Ramos (cell line): ENCODE data around the gene HAT1.

Source experiments
- in situ Hi-C: fragments of 300-500 bp; cut with MboI; formaldehyde crosslinking; loops from one replicate; pipeline ENCODE4 v1.14.3; 2022; ENCODE audit warnings: low sequenced_read_pairs; ENCODE audit not compliant: unreplicated experiment

HAT1 gene

GRCh38 chr2:171913517-171913916 lies 8.7 kb upstream of the HAT1 start:
- in situ Hi-C loops, result no loop called here

- in situ Hi-C loops, result no loop called here
Measured at GRCh38 chr2:171919453-171919852, 2.8 kb upstream of the HAT1 start.

DNA sequence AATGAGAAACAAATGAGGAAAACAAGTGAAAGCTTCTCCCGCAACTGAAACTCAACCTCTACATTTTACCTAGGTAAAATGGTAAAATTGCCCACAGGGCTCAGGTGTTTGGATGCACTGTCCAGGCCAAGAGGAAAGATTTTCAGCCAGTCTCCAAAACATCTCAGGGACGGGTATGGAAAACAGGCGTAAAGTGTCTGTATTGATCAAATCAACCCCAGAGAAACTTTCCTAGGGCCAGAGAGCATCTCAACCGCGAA lies 361 bp upstream of the HAT1 start:
- in situ Hi-C loops, result no loop called here

GRCh38 chr2:171923206-171923605 lies 945 bp downstream of the HAT1 start:
- in situ Hi-C loops, result no loop called here

GRCh38 chr2:171924170-171924942 lies 2.1 kb downstream of the HAT1 start:
- in situ Hi-C loops, result no loop called here

- in situ Hi-C loops, result no loop called here
Measured at GRCh38 chr2:171930385-171930784, 8.1 kb downstream of the HAT1 start.

DNA sequence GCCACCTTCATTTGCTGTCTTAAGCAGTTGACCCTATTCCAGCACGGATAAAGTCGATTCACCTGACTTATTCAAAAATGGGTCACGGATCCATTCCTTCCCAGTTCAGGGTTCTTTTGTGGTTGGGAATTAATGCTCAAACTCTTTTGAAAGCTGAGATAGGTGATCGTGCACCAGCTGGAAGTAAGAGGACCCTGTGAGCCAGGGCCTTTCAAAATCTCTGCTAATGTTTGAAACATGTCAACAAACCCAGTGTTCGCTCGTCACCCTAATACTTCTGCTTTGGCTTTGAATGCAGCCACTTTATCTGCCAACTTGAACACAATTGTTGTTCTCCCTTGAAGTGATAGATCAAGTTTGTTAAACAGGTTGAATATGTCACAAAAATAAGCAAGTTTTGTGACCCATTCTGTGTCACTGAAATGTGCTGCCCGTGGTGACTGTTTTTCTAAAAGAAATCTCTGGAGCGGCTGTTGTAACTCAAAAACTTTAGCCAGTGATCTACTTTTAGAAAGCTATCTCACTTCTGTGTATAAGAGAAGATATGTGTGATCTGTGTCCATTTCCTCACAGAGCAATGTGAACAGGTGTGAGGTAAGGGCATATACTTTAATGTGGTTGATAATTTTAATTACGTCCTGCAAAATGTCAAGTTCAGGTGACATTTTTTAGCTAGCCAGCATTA lies 16.9 kb downstream of the HAT1 start:
- in situ Hi-C loops, result no loop called here

- in situ Hi-C loops, result no loop called here
Measured at GRCh38 chr2:171939743-171940071, 17.4 kb downstream of the HAT1 start.

- in situ Hi-C loops, result no loop called here
Measured at GRCh38 chr2:171941316-171941699, 19.0 kb downstream of the HAT1 start.

- in situ Hi-C loops, result no loop called here
Measured at GRCh38 chr2:171943869-171944268, 21.6 kb downstream of the HAT1 start.

- in situ Hi-C loops, result no loop called here
Measured at GRCh38 chr2:171952276-171952675, 30.0 kb downstream of the HAT1 start.

DNA sequence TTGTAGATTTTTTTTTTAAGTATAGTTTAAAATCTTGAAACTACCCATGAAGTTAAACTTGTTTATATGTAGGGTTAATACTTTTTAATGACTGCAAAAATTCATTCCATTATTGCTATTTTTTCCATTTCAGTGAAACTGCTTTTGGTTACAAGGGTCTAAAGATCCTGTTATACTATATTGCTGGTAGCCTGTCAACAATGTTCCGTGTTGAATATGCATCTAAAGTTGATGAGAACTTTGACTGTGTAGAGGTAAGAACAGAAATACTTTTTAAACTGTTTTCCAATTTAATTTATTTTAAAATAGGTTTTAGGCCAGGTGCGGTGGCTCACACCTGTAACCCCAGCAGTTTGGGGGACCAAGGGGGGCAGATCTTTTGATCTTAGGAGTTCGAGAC lies 30.5 kb downstream of the HAT1 start:
- in situ Hi-C loops, result no loop called here

DNA sequence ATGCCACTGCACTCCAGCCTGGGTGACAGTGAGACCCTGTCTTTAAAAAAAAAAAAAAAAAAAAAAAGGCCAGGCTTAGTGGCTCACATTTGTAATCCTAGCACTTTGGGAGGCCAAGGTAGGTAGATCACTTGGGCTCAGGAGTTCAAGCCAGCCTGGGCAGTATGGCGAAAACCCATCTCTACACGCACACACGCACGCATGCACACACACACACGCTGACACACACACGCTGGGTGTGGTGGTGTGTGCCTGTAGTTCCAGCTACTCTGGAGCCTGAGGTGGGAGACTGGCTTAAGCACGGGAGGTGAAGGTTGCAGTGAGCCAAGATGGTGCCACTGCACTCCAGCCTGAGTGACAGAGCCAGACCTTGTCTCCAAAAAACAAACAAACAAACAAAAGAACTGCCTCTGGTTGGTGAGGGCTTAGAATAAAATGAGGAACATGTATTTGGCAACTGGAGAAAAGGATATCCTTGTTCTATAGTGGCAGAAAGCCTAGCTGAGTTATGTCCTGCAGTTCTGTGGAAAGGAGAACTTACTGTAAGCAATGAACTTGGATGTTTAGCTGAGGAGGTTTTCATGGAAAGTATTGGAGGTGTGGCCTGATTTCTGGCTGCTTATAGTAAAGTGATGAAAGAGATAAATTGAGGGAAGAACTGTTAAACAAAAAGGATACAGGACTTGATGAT lies 34.0 kb downstream of the HAT1 start:
- in situ Hi-C loops, result no loop called here

- in situ Hi-C loops, result no loop called here
Measured at GRCh38 chr2:171957061-171957460, 34.8 kb downstream of the HAT1 start.

GRCh38 chr2:171958475-171958874 lies 36.2 kb downstream of the HAT1 start:
- in situ Hi-C loops, result no loop called here

DNA sequence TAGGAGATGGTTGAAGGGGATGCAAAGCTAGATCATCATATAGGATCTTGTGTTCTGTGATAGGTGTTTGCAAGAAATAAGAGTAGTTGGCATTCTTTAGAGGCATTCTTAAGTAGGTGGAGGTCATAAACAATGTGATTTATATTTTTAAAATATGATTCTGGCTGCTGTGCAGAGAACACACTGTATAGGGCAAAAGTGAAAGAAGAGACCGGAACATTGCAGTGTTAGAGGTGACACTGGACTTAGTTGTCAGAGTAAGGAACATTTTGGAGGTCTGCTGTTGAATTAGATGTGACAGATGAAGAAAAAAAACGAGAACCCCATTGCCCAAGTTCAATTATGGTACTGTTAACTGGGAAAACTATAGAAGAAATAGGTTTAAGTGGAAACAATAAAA lies 37.7 kb downstream of the HAT1 start:
- in situ Hi-C loops, result no loop called here

GRCh38 chr2:171960570-171960969 lies 38.3 kb downstream of the HAT1 start:
- in situ Hi-C loops, result no loop called here

DNA sequence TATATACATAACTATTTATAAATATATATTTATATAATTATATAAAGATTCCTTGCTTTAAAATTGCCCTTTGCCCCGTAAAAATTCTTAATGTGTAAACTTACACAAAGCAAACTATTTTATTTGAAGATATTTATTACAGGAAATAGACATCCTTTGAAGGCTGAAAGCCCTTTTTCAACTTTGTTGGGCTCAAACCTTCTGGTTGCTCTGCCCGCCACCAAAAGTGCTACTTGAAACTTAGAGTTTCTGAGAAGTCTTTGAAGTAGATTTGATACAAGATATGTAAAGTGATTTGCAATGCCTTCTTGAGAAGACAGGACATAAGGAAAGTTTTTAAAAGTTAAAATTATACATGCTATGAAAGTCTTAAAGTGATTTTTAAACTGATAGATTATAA lies 40.9 kb downstream of the HAT1 start:
- in situ Hi-C loops, result no loop called here

DNA sequence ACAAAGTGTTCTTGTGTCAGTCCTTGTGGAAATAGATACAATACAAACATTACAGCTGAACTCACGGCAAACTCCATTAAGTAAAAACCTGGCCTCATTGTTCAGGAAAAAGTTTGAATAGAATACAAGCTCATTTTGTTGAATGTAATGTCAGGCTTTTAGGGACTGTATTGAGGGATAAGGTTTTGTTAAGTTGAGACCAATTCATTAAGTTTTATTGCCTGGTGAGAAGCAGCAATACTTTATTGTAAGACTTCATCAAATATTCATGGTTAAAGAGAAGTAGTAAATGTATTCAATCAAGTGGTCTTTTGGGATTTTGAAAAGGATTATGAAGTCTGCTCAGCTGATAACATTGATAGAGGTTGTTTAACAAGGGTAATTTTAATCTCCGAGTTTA lies 42.0 kb downstream of the HAT1 start:
- in situ Hi-C loops, result no loop called here

DNA sequence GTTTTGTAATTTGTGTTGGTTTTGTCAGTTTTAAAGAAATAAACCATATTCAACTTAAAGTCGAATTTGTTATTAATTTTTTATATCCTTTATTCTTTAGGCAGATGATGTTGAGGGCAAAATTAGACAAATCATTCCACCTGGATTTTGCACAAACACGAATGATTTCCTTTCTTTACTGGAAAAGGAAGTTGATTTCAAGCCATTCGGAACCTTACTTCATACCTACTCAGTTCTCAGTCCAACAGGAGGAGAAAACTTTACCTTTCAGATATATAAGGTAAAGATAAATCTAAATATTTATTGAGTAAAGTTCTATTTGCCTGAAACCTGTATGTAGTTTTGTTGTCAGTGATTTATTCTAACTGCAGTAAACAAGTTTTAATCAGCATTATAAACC lies 43.0 kb downstream of the HAT1 start:
- in situ Hi-C loops, result no loop called here

GRCh38 chr2:171965661-171966060 lies 43.4 kb downstream of the HAT1 start:
- in situ Hi-C loops, result no loop called here

GRCh38 chr2:171966235-171966634 lies 44.0 kb downstream of the HAT1 start:
- in situ Hi-C loops, result no loop called here
